ENCODE results near the gene EFL1.

DNA sequence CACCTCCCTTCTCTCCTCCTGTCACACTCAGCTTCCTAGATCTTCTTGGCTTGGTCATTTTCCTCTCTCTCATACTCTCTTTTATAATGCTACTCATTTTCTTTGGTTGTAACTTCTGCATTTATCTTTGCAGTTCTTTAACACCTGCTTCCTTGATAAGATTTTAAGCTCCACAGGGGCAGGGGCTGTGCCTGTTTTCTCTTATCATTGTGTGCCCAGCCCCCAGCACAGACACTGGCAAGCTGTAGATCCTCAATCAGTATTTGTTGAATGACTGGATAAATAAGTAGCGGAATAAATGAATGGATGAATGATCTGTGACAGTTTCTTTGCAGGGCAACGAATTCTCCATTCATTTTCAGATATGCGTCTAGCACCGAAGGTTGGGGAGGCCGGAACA lies 152.4 kb downstream of the EFL1 start:
- TF ChIP-seq, protein P1, sequence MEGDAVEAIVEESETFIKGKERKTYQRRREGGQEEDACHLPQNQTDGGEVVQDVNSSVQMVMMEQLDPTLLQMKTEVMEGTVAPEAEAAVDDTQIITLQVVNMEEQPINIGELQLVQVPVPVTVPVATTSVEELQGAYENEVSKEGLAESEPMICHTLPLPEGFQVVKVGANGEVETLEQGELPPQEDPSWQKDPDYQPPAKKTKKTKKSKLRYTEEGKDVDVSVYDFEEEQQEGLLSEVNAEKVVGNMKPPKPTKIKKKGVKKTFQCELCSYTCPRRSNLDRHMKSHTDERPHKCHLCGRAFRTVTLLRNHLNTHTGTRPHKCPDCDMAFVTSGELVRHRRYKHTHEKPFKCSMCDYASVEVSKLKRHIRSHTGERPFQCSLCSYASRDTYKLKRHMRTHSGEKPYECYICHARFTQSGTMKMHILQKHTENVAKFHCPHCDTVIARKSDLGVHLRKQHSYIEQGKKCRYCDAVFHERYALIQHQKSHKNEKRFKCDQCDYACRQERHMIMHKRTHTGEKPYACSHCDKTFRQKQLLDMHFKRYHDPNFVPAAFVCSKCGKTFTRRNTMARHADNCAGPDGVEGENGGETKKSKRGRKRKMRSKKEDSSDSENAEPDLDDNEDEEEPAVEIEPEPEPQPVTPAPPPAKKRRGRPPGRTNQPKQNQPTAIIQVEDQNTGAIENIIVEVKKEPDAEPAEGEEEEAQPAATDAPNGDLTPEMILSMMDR (IDR thresholded peaks at IDR 0.05): no peak
- TF ChIP-seq POLR2A (IDR thresholded peaks at IDR 0.05): no peak

Data from uterus (tissue), 2 donors.